Transverse colon (tissue), 3 donors: ENCODE data around the gene MRPL37.

ENCODE experiments used
- CTCF ChIP-seq, 5 experiments: fragments of 200-600 bp in 3 of 5; fragments of 450-650 bp in 2 of 5; sonication (generic) in 3 of 5; IDR thresholded peaks; 1 replicate in 2 of 5; 2 replicates in 3 of 5; pipeline ENCODE4 v1.5.1; 2016 to 2017; ENCODE audit warnings: antibody characterized with exemption in 5 of 5, inconsistent platforms in 3 of 5, mild to moderate bottlenecking in 2 of 5, moderate library complexity in 1 of 5
- EP300 ChIP-seq: sonication (generic); formaldehyde crosslinking; IDR thresholded peaks from one replicate; pipeline ENCODE4 v1.6.1; 2017; ENCODE audit warnings: antibody characterized with exemption, low read depth
- POLR2A ChIP-seq: fragments of 450-650 bp; IDR thresholded peaks from one replicate; pipeline ENCODE4 v1.6.1; 2016; ENCODE audit warnings: antibody characterized with exemption, mild to moderate bottlenecking, moderate library complexity

DNA sequence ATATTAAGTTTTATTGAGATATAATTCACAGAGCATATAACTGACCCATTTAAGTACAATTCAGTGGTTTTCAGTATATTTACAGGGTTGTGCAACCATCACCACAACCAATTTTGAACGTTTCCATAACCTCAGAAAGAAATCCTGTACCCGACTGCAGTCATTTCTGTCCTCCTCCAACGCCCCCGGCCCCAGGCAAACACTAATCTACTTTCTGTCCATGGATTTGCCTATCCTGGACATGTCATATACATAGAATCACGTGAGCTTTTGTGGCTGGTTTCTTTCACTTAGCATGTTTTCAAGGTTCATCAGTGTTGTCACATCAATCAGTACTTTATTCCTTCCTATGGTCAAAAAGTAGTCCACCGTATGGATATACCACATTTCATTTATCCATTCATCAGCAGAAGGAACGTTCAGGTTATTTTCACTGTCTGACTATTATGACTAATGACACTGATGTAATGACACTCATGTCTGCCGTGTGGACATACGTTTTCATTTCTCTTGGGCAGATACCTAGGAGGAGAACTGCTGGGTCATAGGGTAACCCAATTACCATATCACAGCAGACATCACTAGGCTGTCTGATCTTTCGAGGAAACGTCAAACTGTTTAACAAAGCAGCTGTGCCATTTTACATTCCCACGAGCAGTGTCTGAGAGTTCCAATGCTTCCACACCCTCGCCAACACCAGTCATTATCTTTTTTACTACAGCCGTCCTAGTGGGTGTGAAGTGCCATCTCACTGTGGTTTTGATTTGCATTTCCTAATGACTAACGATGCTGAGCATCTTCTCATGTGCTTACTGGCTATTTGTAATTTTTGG is 30.8 kb downstream of the MRPL37 start:
- TF ChIP-seq CTCF (IDR thresholded peaks at IDR 0.05) (no peak), POLR2A (no peak), EP300 (no peak)
